ENCODE data around the gene CPEB1. TPM values are rescaled to one million over a fixed set of nuclear protein-coding genes. Genes with fewer than 3 reads are reported as not detected.
A peak's percentile ranks its signal among the peaks of the same experiment; 100 is the strongest.
"Not testable (repeated sequence)": the region's sequence is repeated elsewhere in the genome, so short reads cannot be mapped to it uniquely, and the experiment has no call there.

Gene CPEB1
- total RNA-seq, 1 experiment from 2014 or later: 0.11 TPM

GRCh38 chr15:82530606-82531379 is 116.4 kb downstream of the CPEB1 start:
- peak; percentile 68 for DNase-seq (ENCODE audit: low read depth)

GRCh38 chr15:82530006-82530405 is 117.2 kb downstream of the CPEB1 start:
- no peak for DNase-seq (ENCODE audit: low read depth)

GRCh38 chr15:82513587-82513986 is 133.6 kb downstream of the CPEB1 start:
- DNase-seq (ENCODE audit: low read depth): not testable (repeated sequence)

GRCh38 chr15:82507693-82508092 is 139.5 kb downstream of the CPEB1 start:
- peak; percentile 0 for DNase-seq (ENCODE audit: low read depth)

- DNase-seq (ENCODE audit: low read depth): not testable (repeated sequence)
These were observed 140.1 kb downstream of the CPEB1 start for GRCh38 chr15:82507087-82507486.

GRCh38 chr15:82505842-82506241 is 141.3 kb downstream of the CPEB1 start:
- not testable (repeated sequence) for DNase-seq (ENCODE audit: low read depth)

GRCh38 chr15:82504074-82504473 is 143.1 kb downstream of the CPEB1 start:
- not testable (repeated sequence) for DNase-seq (ENCODE audit: low read depth)

GRCh38 chr15:82502700-82503339 is 144.3 kb downstream of the CPEB1 start:
- DNase-seq (ENCODE audit: low read depth): not testable (repeated sequence)

- peak; percentile 0 for DNase-seq (ENCODE audit: low read depth)
These were observed 146.4 kb downstream of the CPEB1 start for GRCh38 chr15:82500772-82501171.

GRCh38 chr15:82497978-82498377 is 149.2 kb downstream of the CPEB1 start:
- not testable (repeated sequence) for DNase-seq (ENCODE audit: low read depth)

Other genes with a start within 250 kb of the CPEB1 start
- gene GOLGA6L9, start 217.5 kb downstream of the CPEB1 start, total RNA-seq (2014; rRNA removed; shearing (Covaris generic)): 0.29 and 0.67 TPM in 2 replicates
- 3,352 and 4,043 TPM in 2 replicates for gene RPS17, start 106.9 kb downstream of the CPEB1 start, total RNA-seq (2014; rRNA removed; shearing (Covaris generic))
- gene AP3B2, start 62.5 kb upstream of the CPEB1 start, total RNA-seq (2014; rRNA removed; shearing (Covaris generic)): not detected in 2 replicates
- gene FSD2, start 158.7 kb upstream of the CPEB1 start, total RNA-seq (2014; rRNA removed; shearing (Covaris generic)): not detected in 2 replicates
- gene WHAMM, start 162.3 kb upstream of the CPEB1 start, total RNA-seq (2014; rRNA removed; shearing (Covaris generic)): 2.9 and 3.6 TPM in 2 replicates